Type B pancreatic cell (in vitro differentiated cells): ENCODE measurements around the gene CCL4L2. TPM values are rescaled to one million over a fixed set of nuclear protein-coding genes. Genes with fewer than 3 reads are reported as not detected.
A peak's percentile ranks its signal among the peaks of the same experiment; 100 is the strongest.
"Not testable (repeated sequence)": the region's sequence is repeated elsewhere in the genome, so short reads cannot be mapped to it uniquely, and the experiment has no call there.

ENCODE experiments used
- DNase-seq: peaks from one replicate; pipeline ENCODE4 v3.0.0; 2021; ENCODE audit warnings: mixed read lengths; ENCODE audit not compliant: unreplicated experiment; ENCODE audit errors: extremely low spot score
- H3K27ac Mint-ChIP-seq: 2 replicates; pipeline ENCODE4 v1.8.0; 2021; ENCODE audit warnings: mild to moderate bottlenecking, mixed read lengths
- H3K27me3 Mint-ChIP-seq: 2 replicates; pipeline ENCODE4 v1.8.0; 2021; ENCODE audit warnings: mixed read lengths
- H3K36me3 Mint-ChIP-seq: 2 replicates; pipeline ENCODE4 v1.8.0; 2021; ENCODE audit warnings: mixed read lengths
- H3K4me1 Mint-ChIP-seq: one replicate; pipeline ENCODE4 v1.8.0; 2021; ENCODE audit warnings: mixed read lengths; ENCODE audit not compliant: unreplicated experiment
- H3K4me3 Mint-ChIP-seq: 2 replicates; pipeline ENCODE4 v1.8.0; 2021; ENCODE audit warnings: mild to moderate bottlenecking, mixed read lengths
- H3K9me3 Mint-ChIP-seq: 2 replicates; pipeline ENCODE4 v1.8.0; 2021; ENCODE audit warnings: mixed read lengths
- total RNA-seq: library from RNA; stranded (reverse); gene quantifications from 2 replicates; pipeline ENCODE4 v1.2.1, GENCODE V29; 2021; ENCODE audit warnings: low replicate concordance
- TF ChIP-seq, protein P1 (sequence below): fragments of 200-600 bp; sonication (generic); conservative IDR thresholded peaks from 2 replicates; pipeline ENCODE4 v1.5.0; 2021; ENCODE audit warnings: antibody characterized with exemption, mild to moderate bottlenecking

CCL4L2 gene
- total RNA-seq, 1 donor from 2014 or later: not detected

DNA sequence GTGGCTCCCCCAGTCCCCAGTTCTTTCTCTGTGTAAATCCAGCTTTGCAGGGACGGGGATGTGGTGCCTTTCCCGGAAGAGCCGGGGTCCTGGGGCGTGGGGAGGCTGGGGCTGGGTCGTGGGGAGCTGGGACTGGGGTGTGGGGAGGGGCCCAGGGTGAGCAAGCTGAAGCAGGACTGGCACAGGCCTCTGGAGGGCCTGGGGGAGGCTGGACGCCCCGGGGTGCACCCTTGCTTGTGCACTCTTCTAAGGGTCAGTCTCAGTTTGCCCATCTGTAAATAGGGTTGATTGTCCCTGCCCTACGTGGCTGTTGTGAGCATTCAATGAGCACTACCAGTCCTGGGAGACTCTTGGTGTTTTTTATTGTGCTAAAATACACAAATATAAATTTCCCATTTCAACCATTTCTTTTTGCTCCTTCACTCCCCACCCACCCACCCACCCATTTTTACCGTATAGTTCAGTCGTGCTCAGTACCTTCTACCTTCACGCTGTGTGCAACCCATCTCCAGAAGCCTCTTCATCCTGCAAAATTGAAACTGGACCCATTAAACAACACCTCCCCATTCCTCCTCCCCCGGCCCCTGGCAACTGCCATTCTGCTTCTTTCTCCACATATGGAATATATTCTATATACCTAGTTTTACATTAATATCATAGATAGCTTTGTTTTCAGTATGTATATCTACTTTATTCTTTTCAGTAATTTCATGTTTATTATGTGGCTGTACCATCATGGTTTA lies 26.7 kb upstream of the CCL4L2 start:
- H3K27me3 Mint-ChIP-seq: peaks cover 80% of the 10 kb centered on the region
- TF ChIP-seq, protein P1, sequence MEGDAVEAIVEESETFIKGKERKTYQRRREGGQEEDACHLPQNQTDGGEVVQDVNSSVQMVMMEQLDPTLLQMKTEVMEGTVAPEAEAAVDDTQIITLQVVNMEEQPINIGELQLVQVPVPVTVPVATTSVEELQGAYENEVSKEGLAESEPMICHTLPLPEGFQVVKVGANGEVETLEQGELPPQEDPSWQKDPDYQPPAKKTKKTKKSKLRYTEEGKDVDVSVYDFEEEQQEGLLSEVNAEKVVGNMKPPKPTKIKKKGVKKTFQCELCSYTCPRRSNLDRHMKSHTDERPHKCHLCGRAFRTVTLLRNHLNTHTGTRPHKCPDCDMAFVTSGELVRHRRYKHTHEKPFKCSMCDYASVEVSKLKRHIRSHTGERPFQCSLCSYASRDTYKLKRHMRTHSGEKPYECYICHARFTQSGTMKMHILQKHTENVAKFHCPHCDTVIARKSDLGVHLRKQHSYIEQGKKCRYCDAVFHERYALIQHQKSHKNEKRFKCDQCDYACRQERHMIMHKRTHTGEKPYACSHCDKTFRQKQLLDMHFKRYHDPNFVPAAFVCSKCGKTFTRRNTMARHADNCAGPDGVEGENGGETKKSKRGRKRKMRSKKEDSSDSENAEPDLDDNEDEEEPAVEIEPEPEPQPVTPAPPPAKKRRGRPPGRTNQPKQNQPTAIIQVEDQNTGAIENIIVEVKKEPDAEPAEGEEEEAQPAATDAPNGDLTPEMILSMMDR: no peak
- peak overlapping the region; percentile 72 for H3K4me3 Mint-ChIP-seq
- DNase-seq: no peak
- peaks cover 5% of the 10 kb centered on the region for H3K4me1 Mint-ChIP-seq
- no peaks in the 10 kb centered on the region for H3K36me3 Mint-ChIP-seq
- no peak overlapping the region for H3K27ac Mint-ChIP-seq
- H3K9me3 Mint-ChIP-seq: no peaks in the 10 kb centered on the region

DNA sequence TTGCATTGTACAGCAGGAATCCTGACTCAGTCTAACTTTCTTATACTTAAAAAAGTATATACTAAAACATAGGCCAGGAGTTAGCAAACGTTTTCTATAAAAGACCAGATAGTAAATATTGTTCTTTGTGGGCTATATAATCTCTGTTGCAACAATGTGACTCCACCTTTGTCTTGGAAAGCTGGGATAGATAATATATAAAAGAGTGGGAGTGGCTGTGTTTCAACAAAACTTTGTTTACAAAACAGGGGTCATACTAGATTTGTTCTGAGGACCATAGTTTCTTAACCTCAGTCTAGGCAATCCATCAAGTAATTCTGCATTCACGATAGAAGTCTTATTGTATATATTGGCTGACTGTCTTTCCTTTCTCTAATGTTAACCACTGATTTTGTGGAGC lies 25.4 kb upstream of the CCL4L2 start:
- no peaks in the 10 kb centered on the region for H3K36me3 Mint-ChIP-seq
- H3K27ac Mint-ChIP-seq: no peak overlapping the region
- H3K4me3 Mint-ChIP-seq: no peak overlapping the region
- H3K9me3 Mint-ChIP-seq: no peaks in the 10 kb centered on the region
- no peak for DNase-seq
- H3K27me3 Mint-ChIP-seq: peaks cover 76% of the 10 kb centered on the region
- TF ChIP-seq, protein P1: no peak
- H3K4me1 Mint-ChIP-seq: peaks cover 5% of the 10 kb centered on the region

DNA sequence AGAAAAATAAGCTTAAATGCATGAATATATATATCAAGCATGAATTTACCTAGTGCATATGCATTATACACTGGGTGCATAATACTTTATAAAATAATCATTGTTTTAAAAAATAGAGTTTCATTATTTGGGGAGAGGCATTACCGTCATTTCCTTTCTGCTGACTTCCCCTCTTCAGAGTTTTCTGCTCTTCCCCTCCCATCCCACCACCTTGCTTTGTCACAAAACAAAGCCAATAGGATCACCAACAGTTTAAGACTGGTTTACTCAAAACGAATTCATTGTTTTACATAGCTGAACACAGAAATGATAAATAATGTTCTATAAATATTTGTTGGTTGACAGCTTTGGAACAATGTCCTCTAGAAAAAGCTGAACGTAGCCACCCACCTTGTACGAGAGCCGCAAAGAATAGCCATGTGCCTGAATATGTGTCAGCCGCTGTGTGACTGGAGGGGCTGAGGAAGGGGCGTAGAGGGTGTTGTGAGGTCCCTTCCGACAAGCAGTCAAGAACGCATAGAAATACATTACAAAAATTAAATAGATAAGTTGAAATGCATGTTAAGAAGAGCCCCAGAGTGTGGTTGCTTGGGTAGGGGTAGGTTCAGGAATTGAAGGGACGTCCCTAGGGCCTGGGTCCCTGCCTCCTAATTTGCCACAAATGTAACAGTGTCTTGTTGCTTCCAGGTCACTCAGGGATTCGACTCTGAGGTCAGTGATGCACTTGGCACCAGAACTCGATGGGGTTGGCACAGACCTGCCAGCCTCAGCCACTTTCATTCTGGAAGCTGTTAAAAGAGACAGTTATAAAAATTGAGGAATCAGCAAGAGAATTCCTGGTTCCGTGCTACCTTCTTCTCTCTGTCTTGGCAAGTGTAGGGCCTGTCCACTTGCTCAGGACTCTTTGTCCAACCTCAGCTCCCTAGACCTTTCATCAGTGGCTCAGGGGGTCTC lies 23.8 kb upstream of the CCL4L2 start:
- not testable (repeated sequence) for H3K27ac Mint-ChIP-seq, H3K36me3 Mint-ChIP-seq, DNase-seq, H3K9me3 Mint-ChIP-seq, H3K4me1 Mint-ChIP-seq, H3K4me3 Mint-ChIP-seq
- H3K27me3 Mint-ChIP-seq: peaks cover 61% of the 10 kb centered on the region

DNA sequence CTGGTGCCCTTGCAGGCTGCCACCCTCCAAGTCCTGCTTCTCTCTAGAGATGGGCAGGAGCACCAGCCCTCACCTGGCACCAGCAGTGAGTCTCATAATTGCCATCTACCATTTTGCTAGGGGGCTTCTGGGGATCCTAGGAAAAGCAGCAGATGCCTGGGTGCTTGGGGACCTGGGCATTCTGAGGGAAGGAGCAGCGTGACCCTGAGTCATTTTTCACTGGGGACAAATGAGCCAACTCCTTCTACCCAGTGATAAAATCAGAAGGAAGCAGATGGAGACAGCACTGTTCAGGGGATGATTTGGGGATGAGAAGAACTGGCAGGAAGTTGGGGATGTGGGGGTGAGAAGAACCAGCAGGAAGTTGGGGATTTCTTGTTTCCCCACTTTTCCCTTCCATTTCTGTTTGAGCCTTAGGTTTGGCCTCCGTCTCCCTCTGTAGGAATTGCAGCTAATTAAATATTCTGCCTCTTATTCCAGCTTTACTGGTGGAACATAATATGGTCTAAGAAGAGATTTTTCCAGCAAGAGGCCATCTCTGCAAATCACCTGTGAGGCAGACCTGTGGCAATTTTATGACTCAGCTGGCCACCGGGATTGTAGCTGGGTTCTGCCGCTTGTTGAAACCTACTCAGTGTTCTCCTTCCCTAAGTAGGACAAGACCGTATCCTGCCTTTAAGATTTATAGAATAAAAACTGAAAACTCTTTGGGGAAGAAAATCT lies 22.8 kb upstream of the CCL4L2 start:
- peaks cover 62% of the 10 kb centered on the region for H3K27me3 Mint-ChIP-seq
- H3K4me3 Mint-ChIP-seq, H3K36me3 Mint-ChIP-seq, H3K27ac Mint-ChIP-seq, H3K4me1 Mint-ChIP-seq, H3K9me3 Mint-ChIP-seq: not testable (repeated sequence)
- DNase-seq: peak; percentile 65

DNA sequence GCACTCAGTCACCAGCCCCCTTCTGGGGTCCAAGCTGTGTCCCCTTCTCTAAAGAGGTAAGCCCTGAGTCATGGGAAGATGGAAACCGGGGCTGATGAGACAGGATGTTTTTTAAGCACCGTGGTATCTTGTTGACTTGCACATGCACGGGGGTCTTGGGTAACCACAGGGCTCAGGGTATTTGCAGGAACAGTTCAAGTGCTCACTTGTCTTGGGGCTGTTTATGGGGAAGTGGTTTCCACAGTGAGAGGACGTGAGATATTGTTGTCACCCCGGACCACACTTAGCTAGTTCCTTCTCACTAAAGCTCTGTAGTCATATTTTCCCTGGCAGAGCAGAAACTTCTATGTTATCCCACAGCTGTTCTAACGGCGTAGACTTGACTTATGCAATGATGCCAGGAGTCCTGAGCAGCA lies 22.0 kb upstream of the CCL4L2 start:
- DNase-seq: no peak
- peaks cover 62% of the 10 kb centered on the region for H3K27me3 Mint-ChIP-seq
- TF ChIP-seq, protein P1: no peak
- no peaks in the 10 kb centered on the region for H3K9me3 Mint-ChIP-seq
- H3K4me1 Mint-ChIP-seq: peaks cover 6% of the 10 kb centered on the region
- H3K4me3 Mint-ChIP-seq: no peak overlapping the region
- H3K27ac Mint-ChIP-seq: no peak overlapping the region
- H3K36me3 Mint-ChIP-seq: no peaks in the 10 kb centered on the region

DNA sequence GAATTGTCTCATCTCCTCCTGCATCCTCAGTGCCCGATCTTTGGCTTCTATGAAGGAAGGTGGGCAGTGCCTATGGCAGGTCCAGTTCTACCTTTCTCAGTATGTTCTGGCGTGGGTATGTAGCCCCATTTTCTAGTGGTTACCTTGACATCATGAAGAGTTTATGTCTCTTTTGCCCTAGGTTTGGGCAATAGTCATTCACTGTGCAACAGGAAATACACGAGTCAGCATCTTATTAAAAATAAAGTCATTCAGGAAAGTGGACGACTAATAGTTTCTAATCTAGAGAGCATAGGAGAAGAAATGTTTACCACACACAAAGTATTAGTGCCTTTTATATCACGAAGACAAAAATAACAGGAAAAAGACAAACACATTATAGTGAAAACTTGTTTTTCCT lies 20.9 kb upstream of the CCL4L2 start:
- not testable (repeated sequence) for H3K9me3 Mint-ChIP-seq, H3K4me3 Mint-ChIP-seq, H3K4me1 Mint-ChIP-seq, DNase-seq, H3K27ac Mint-ChIP-seq, H3K36me3 Mint-ChIP-seq
- peaks cover 58% of the 10 kb centered on the region for H3K27me3 Mint-ChIP-seq

DNA sequence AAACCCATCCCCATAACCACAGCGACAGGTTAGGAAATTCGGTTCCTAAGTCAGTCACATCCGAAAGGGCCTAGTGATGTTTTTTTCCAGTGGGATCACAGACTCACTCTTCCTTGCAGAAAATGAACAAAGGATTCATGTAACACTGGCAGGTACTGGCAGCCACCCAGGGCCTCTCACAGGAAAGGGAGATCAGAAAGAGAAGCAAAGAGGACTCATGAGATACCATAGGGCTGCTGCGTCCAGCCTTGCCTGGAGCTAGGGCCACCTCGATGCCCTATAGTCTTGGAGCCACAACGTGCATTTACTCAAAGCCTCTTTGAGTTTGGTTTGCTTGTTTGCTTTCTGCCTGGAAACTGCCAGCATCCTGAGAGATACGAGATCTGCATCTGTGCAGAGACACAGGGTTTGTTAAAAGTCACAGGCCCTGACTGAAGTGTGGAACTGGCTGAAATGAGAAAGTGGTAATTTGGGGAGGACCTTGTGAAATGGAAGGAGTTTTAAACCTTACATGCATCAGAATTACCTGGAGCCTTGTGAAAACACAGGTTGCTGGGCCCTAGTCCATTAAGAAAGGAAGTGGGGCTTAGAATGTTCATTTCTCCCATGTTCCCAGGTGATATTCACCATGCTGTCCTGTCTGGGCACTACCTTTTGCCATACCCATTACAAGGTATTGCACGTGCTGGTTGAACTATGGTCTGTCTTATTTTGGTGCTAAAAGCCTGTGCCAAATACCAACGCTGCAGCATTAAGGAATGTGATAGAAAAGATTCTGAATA lies 20.1 kb upstream of the CCL4L2 start:
- H3K9me3 Mint-ChIP-seq, H3K27ac Mint-ChIP-seq: not testable (repeated sequence)
- peak; percentile 36 for DNase-seq

More for the DNA sequence above, 20.1 kb upstream of the CCL4L2 start:
- peaks cover 55% of the 10 kb centered on the region for H3K27me3 Mint-ChIP-seq
- peaks cover 10% of the 10 kb centered on the region for H3K4me1 Mint-ChIP-seq
- not testable (repeated sequence) for H3K4me3 Mint-ChIP-seq, H3K36me3 Mint-ChIP-seq
